ENCODE measurements around the gene TUSC2.

- TF ChIP-seq POLR2A (IDR thresholded peaks at IDR 0.05) (no peak), CTCF (IDR thresholded peaks at IDR 0.05) (no peak)
Measured at GRCh38 chr3:50341996-50342650, 14.1 kb upstream of the TUSC2 start.
